ENCODE results near the gene ANKH.

The ANKH gene

DNA sequence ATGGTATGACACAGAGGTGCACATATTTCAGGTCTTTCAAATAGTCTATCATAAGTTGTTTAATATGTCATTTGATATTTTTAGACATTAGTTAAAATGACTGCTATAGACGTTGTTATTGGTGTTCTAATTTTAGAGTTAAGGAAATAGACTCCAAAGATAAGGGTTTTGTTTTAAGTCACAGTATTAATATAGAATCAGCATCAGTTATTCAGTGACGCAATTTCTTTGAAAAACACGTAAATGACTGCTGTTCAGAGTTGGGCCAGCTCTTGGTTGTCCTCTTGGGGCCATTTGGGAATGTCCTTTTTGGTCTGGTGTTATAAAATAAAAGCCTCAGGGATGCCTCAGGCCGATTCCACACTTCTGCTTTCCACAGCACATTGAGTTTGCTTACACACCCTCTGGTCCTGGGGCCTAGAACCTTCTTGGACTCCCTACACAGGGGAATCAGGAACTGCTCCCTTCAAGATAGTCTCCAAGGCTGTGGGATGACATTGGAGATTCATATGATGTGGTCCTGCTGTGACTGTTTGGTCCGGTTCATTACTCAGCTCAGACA is 192.7 kb downstream of the ANKH start:
- no peak for DNase-seq

DNA sequence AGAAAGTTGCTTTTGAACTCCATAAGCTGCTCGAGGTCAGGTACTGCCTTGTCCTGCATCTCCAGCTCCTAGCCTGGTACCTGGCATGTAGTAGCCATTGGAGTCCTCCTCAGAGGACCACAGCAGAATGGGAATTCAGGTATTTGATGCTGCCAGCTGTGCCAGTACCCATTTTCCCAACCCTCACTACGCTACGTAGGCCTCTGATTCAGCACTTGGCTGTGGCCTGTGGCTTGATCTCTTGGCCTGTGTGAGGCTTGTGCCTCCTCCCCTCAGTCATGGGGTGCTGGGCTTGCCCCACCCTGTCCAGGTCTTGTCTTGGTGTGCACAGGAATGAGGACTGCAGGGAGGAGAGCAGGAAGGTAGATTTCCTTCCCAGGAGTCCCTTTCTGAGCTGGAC is 195.3 kb downstream of the ANKH start:
- DNase-seq: no peak

DNA sequence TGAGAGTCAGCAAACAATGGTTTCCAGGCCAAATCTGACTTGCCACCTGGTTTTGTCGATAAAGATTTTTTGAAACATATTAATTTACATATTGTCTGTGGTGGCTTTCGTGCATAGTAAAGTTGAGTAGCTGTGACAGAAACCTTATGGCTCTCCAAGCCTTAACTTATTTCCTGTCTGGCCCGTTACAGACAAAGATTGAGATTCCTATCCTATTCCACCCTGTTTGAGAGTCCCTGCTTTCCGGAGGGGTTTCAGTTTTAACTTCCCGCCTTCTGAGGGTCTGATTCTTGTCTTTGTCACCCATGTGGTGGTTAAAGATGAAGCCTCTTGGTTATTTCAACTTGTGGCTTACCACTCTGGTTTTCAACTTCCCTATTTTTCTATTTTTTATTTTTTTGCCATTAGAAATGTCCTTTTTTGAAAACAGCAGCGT is 195.7 kb downstream of the ANKH start:
- DNase-seq: no peak

GRCh38 chr5:14674983-14675854 is 196.4 kb downstream of the ANKH start:
- DNase-seq: no peak

- no peak for DNase-seq
Observed at GRCh38 chr5:14673443-14673842, 198.1 kb downstream of the ANKH start.

DNA sequence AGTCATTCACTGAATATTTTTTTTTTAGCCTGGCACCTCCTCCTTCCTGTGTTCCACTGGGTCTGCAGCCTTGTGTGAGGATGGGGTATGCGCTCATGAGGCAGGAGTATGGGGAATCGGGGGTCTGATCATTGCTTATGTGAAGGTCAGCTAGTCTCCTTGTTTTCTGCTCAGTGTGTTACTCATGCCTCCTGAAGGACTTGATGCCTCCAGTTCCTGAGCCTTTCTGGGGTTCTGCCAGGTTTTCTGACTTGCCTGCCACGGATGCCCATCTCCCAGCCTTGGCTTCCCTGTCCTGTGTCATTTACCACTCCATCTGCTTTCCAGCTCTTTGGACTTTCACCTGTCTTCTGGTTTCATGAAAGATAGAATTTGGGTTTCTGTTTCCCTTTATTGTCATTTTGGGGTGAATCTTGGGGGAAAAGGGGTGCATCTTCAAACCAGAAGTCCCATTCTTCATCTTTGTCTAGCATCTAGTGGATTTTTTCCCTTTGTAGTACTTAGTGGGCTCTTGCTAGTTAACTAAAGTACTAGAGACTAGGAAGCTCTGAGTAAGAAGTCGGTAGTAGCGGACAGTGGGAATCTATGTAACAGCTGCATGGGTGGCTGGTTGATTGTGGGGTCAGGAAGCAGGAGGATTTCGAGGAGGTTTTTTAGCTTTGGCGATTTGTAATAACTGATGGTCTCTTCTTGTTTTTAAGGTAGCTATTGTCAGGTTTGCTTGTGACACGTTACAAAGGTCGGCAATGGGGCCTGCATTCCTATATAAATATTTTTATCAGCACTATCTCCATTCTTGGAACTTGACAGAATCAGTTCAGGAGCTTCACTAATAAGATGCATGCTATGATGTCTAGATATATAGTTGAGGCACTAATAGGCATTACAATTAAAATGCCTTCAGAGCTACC is 198.8 kb downstream of the ANKH start:
- no peak for DNase-seq

DNA sequence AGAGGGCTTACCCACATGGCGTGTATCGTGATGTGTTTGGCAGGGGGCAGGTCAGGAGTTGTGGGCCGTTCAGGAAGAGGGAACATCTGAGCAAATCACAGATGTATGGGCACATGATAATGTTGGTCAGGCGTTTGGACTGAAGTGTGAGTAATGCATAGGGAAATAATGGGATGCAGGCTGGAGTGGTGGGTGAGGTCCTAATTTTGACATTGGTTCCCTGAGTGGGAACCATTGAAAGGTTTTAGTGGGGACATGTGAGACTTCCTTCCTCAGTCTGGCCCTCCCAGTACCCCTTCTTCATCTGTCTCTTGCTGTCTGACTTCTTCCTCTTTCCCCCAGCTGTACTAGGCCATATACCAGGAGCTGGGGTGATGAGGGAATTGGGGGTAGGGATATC is 199.5 kb downstream of the ANKH start:
- no peak for DNase-seq

DNA sequence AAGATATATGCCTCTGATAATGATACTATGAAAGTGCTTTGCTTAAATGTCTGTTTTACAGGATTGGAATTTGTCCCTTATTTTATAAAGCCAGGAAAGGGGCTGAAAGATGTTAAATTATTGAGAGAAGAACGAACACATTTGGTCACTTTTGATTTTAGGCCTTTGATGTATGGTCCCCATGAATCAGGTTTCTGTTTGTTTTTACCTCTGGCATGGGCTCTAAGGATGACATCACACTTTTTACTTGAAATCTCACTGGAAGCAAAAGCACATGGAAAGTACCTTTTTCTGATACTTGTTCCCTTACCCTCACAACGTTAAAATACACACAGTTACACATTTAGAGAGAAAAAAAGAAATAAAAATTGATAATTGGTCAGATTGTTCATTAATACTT is 200.2 kb downstream of the ANKH start:
- DNase-seq: no peak

GRCh38 chr5:14669975-14670374 is 201.6 kb downstream of the ANKH start:
- no peak for DNase-seq

- no peak for DNase-seq
Observed at GRCh38 chr5:14669415-14669814, 202.2 kb downstream of the ANKH start.

DNA sequence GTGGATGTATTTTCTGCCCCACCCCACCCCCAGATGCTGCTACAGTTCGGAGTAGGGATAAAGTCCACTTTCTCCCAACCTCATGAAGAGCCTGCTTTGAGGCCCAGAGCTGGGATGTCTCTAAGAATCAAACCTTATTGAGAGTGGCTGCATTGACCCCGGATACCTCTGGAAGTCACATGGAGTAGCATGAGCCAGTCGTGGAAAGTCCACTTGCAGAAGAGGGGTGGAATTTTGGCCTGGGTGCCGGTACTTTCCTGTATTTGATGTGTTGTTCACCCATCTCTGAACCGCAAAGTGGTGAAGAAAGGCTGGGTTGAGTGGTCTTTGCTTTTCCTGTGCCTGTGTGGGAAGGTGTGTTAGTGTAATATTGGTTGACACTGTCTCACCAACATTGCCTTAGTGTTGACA is 203.4 kb downstream of the ANKH start:
- no peak for DNase-seq

DNA sequence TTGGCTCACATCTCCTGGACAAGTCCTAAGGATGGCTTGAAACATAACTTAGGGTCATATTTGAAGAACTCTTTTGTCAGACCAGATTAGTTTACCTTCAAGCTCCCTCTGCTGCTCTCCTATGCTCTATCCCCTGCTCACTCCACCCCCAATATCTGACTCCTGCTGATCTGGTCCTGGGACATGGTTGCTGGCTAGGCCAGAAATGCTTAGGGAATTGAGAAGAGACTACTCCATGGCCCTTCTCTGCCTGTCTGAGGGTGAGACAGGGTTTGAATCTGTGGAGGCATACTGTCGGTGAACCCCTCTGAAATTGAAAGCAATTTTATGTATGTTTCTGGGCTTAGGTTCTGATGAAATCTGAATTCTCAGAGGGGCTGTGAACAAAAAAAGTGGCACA is 203.8 kb downstream of the ANKH start:
- no peak for DNase-seq

DNA sequence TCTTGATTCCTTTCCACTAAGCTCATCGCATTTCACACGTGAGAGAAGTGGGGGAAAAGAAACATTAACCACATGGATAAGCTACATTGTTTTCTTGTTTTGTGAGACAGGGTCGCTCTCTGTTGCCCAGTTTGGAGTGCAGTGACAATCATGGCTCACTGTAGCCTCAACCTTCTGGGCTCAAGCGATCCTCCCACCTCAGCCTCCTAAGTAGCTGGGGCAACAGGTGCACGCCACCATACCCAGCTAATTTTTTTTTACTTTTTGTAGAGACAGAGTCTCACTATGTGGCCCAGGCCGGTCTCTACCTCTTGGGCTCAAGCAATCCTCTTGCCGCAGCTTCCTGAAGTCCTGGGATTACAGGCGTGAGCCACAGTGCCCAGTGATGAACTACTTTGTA is 204.3 kb downstream of the ANKH start:
- DNase-seq: no peak

DNA sequence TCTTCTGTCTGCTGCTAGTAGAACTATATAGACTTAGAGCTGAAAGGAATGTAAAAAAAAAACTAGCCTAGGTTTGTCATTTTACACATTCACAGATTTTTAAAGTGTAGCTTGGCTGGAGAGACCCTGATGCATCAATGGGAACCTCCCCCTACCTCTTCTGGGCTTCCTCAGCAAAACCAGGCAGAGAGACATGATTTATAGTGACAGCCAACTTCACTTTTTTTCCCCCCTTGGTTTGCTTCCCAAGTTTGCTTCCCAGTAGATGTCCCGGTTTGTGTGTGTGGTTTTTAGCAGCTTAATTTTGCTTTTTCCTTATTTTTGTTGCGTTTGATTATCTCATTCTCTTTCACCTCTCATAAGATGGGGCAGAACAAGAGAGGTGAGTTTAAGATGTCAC is 205.2 kb downstream of the ANKH start:
- no peak for DNase-seq

GRCh38 chr5:14665949-14666348 is 205.6 kb downstream of the ANKH start:
- DNase-seq: no peak

- DNase-seq: no peak
Observed at GRCh38 chr5:14665101-14665822, 206.3 kb downstream of the ANKH start.

GRCh38 chr5:14664270-14665100 is 207.1 kb downstream of the ANKH start, which contains the start of gene OTULIN:
TSS of gene OTULIN (plus strand) at chr5:14664718. CDS start at chr5:14664826, 108 bp downstream.
- DNase-seq: no peak

DNA sequence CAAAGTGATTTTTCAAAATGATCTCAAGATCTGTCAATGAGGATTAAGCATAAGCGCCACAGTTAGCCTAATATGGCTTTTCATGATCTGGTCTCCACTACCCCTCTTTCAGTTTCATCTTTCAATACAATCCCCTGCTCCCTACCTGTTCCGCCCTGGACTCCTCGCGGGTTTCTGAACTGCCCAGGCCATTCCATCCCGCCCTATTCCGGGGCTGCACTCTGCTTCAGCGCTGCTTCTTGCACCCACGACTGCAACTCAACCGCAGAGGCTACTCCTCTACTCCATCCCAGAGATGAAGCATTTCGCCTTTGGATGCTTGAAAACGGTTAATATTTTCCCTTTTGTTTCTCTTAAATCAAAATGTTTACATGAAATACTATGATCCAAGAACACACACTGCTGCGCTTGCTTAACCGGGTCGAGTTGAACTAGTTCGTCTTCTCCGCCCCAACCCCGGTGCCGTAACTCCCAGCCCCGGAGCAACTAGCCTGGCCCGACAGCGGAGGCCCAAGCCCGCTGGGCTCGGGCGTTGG is 207.8 kb downstream of the ANKH start:
- DNase-seq: no peak

- DNase-seq: no peak
Observed at GRCh38 chr5:14662721-14663260, 208.8 kb downstream of the ANKH start.

DNA sequence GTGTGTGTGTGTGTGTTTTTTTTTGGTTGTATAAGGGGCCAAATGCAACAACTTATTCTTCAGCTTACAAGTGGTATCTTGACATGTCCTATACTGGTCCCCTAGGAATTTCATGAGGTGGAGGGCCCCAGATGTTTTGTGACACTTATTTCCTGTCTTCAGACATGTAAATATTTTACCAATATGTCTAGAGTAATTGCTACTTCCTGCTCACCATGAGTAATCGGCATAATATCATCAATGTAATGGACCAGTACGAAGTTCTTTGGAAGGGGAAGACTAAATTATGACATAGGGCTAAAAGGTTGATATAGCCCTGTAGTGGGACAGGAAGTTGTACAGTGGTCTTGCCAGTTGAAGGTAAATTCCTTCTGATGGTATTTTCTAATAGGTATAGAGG is 210.7 kb downstream of the ANKH start:
- no peak for DNase-seq
